Neural cell (in vitro differentiated cells): Measurements from ENCODE around the gene SETX. TPM values are rescaled to one million over a fixed set of nuclear protein-coding genes. Genes with fewer than 3 reads are reported as not detected.

Source experiments
- polyA plus RNA-seq: library from polyadenylated mRNA; depleted of rRNA; stranded (reverse); fragments of >200 nt; gene quantifications from 2 replicates; pipeline ENCODE4 v1.2.3, GENCODE V29; 2014

Gene SETX
- polyA plus RNA-seq, 1 donor from 2014 or later, result 32.0 TPM

Other genes starting within 250 kb of the SETX start
- 0.26 and 0.43 TPM in 2 replicates for gene NTNG2, start 192.9 kb downstream of the SETX start, polyA plus RNA-seq
- 17.6 and 27.1 TPM in 2 replicates for gene TTF1, start 51.9 kb upstream of the SETX start, polyA plus RNA-seq
- not detected in 2 replicates for gene CFAP77, start 55.2 kb upstream of the SETX start, polyA plus RNA-seq
- gene BARHL1, start 227.6 kb upstream of the SETX start, polyA plus RNA-seq, result not detected in 2 replicates